Measurements from ENCODE around the gene SLC44A2. TPM values are rescaled to one million over a fixed set of nuclear protein-coding genes. Genes with fewer than 3 reads are reported as not detected.

SLC44A2 gene
- total and polyA plus RNA-seq, 10 of the 15 experiments (the other 5 are each of a cell fraction or from before 2014, with no cell fraction given): 3.0 to 51.3 (median 26.8) TPM

DNA sequence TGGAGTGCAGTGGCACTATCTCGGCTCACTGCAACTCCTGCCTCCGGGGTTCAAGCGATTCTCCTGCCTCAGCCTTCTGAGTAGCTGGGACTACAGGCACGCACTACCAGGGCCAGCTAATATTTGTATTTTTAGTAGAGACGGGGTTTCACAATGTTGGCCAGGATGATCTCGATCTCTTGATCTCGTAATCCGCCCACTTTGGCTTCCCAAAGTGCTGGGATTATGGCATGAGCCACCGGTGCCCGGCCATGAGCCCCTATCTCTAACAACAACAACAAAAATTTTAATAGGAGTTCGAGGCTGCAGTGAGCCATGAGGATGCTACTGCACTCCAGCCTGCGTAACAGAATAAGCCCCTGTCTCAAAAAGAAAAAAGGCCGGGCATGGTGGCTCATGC lies 43.3 kb upstream of the SLC44A2 start (continued):
- TF ChIP-seq, protein P1, sequence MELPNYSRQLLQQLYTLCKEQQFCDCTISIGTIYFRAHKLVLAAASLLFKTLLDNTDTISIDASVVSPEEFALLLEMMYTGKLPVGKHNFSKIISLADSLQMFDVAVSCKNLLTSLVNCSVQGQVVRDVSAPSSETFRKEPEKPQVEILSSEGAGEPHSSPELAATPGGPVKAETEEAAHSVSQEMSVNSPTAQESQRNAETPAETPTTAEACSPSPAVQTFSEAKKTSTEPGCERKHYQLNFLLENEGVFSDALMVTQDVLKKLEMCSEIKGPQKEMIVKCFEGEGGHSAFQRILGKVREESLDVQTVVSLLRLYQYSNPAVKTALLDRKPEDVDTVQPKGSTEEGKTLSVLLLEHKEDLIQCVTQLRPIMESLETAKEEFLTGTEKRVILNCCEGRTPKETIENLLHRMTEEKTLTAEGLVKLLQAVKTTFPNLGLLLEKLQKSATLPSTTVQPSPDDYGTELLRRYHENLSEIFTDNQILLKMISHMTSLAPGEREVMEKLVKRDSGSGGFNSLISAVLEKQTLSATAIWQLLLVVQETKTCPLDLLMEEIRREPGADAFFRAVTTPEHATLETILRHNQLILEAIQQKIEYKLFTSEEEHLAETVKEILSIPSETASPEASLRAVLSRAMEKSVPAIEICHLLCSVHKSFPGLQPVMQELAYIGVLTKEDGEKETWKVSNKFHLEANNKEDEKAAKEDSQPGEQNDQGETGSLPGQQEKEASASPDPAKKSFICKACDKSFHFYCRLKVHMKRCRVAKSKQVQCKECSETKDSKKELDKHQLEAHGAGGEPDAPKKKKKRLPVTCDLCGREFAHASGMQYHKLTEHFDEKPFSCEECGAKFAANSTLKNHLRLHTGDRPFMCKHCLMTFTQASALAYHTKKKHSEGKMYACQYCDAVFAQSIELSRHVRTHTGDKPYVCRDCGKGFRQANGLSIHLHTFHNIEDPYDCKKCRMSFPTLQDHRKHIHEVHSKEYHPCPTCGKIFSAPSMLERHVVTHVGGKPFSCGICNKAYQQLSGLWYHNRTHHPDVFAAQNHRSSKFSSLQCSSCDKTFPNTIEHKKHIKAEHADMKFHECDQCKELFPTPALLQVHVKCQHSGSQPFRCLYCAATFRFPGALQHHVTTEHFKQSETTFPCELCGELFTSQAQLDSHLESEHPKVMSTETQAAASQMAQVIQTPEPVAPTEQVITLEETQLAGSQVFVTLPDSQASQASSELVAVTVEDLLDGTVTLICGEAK (IDR thresholded peaks at IDR 0.05; ENCODE audit: borderline replicate concordance): no peak
- TF ChIP-seq CREB1 (IDR thresholded peaks at IDR 0.05; ENCODE audit: low read depth) (no peak), NBN (IDR thresholded peaks at IDR 0.05) (no peak), EP300 (IDR thresholded peaks at IDR 0.05; ENCODE audit: borderline replicate concordance in 1 of 2, control insufficient read depth in 1 of 2, low read depth in 2 of 2, low read length in 2 of 2) (no peak)
- TF ChIP-seq, protein P2, sequence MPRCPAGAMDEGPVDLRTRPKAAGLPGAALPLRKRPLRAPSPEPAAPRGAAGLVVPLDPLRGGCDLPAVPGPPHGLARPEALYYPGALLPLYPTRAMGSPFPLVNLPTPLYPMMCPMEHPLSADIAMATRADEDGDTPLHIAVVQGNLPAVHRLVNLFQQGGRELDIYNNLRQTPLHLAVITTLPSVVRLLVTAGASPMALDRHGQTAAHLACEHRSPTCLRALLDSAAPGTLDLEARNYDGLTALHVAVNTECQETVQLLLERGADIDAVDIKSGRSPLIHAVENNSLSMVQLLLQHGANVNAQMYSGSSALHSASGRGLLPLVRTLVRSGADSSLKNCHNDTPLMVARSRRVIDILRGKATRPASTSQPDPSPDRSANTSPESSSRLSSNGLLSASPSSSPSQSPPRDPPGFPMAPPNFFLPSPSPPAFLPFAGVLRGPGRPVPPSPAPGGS (IDR thresholded peaks at IDR 0.05; ENCODE audit: borderline replicate concordance, insufficient read depth, low read depth, low read length, poor library complexity, severe bottlenecking): no peak
- TF ChIP-seq, protein P3, sequence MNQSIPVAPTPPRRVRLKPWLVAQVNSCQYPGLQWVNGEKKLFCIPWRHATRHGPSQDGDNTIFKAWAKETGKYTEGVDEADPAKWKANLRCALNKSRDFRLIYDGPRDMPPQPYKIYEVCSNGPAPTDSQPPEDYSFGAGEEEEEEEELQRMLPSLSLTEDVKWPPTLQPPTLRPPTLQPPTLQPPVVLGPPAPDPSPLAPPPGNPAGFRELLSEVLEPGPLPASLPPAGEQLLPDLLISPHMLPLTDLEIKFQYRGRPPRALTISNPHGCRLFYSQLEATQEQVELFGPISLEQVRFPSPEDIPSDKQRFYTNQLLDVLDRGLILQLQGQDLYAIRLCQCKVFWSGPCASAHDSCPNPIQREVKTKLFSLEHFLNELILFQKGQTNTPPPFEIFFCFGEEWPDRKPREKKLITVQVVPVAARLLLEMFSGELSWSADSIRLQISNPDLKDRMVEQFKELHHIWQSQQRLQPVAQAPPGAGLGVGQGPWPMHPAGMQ (IDR thresholded peaks at IDR 0.05; ENCODE audit: borderline replicate concordance): no peak
